K562 (cell line): Measurements from ENCODE around the gene MYOM3. TPM values are rescaled to one million over a fixed set of nuclear protein-coding genes. Genes with fewer than 3 reads are reported as not detected.
A peak's percentile ranks its signal among the peaks of the same experiment; 100 is the strongest.

Experiments
- ATAC-seq: fragments of 200-7000 bp; cut with Tn5 transposase; 3 replicates; pipeline ENCODE4 v1.9.1; 2020; ENCODE audit warnings: moderate library complexity
- BruUV-seq: library from RNA; stranded (reverse); fragments of 400-500 nt; replicated peaks from 2 replicates; lab custom pipeline; 2021; lab: Mats Ljungman, UMichigan
- CTCF ChIA-PET: fragments of 300-600 bp; formaldehyde crosslinking; extraction: SDS; loops from one replicate; lab custom pipeline; 2021; ENCODE audit warnings: low intra/inter-chr PET ratio; lab: Yijun Ruan, JAX
- POLR2A ChIA-PET: fragments of 300-600, 350-650 bp; sonication (Branson Sonifier 250); formaldehyde crosslinking; extraction: SDS; loops from one replicate; lab custom pipeline; 2021; ENCODE audit warnings: antibody characterized with exemption, inconsistent platforms; lab: Yijun Ruan, JAX
- DNase-seq, 4 experiments: peaks; one replicate each; pipeline versions ENCODE4 v3.0.0 to v3.0.0-alpha.2; 2011 to 2018; ENCODE audit warnings: low spot score in 3 of 4, mixed read lengths in 3 of 4; ENCODE audit errors: extremely low read depth in 1 of 4
- FAIRE-seq: peaks from 2 replicates; lab custom pipeline; 2011; peaks lifted over from hg19 to GRCh38; lab: Jason Lieb, UNC
- H2AFZ ChIP-seq: 2 replicates; pipeline ENCODE4 v1.6.0; 2011; ENCODE audit warnings: low read depth, low read length, control low read depth, inconsistent platforms
- H3K27ac ChIP-seq: fragments of 200-600 bp; 3 replicates; pipeline ENCODE4 v1.8.0; 2011; ENCODE audit warnings: low read depth, mild to moderate bottlenecking, control low read depth, inconsistent platforms, low read length, moderate library complexity, mixed read lengths; ENCODE audit errors: extremely low read depth
- H3K27me3 ChIP-seq, 2 experiments: fragments of 300-600 bp in 1 of 2; 2 replicates in 1 of 2; 3 replicates in 1 of 2; pipeline versions ENCODE4 v1.6.0 to v1.8.0; 2011; ENCODE audit warnings: inconsistent platforms in 2 of 2, low read length in 2 of 2, mild to moderate bottlenecking in 1 of 2, mixed read lengths in 1 of 2, moderate library complexity in 1 of 2; ENCODE audit not compliant: control insufficient read depth in 2 of 2, insufficient read depth in 2 of 2
- H3K36me3 ChIP-seq: fragments of 300-600 bp; 3 replicates; pipeline ENCODE4 v1.8.0; 2011; ENCODE audit warnings: mild to moderate bottlenecking, low read length, inconsistent platforms; ENCODE audit not compliant: control insufficient read depth, insufficient read depth
- H3K4me1 ChIP-seq, 2 experiments: fragments of 200-600 bp in 1 of 2; replicated peaks in 1 of 2; 2 replicates in 1 of 2; 3 replicates in 1 of 2; pipeline versions ENCODE4 v1.5.1 to v1.8.0; 2011; ENCODE audit warnings: inconsistent platforms in 2 of 2, low read length in 2 of 2, mild to moderate bottlenecking in 1 of 2, mixed read lengths in 1 of 2, moderate library complexity in 1 of 2; ENCODE audit not compliant: control insufficient read depth in 2 of 2, insufficient read depth in 2 of 2
- H3K4me2 ChIP-seq: 2 replicates; pipeline ENCODE4 v1.6.1; 2011; ENCODE audit warnings: low read length, control low read depth, inconsistent platforms, mixed read lengths; ENCODE audit not compliant: insufficient read depth
- H3K4me3 ChIP-seq: fragments of 200-600 bp; sonication (generic), shearing (Covaris generic); 2 replicates; pipeline ENCODE4 v1.5.1; 2016; ENCODE audit warnings: control low read depth, inconsistent platforms
- H3K79me2 ChIP-seq: fragments of 200-600 bp; 3 replicates; pipeline ENCODE4 v1.8.0; 2011; ENCODE audit warnings: low read length, inconsistent platforms; ENCODE audit not compliant: control insufficient read depth, insufficient read depth
- H3K9ac ChIP-seq, 2 experiments: 2 replicates each; pipeline versions ENCODE4 v1.6.0 to v1.6.1; 2011; ENCODE audit warnings: low read depth in 2 of 2, low read length in 2 of 2, control low read depth in 1 of 2, inconsistent platforms in 1 of 2, mild to moderate bottlenecking in 1 of 2, mixed read lengths in 1 of 2; ENCODE audit not compliant: insufficient read depth in 1 of 2
- H3K9me1 ChIP-seq: one replicate; pipeline ENCODE4 v1.6.0; 2011; ENCODE audit warnings: inconsistent platforms, mild to moderate bottlenecking, low read length, moderate library complexity; ENCODE audit not compliant: control insufficient read depth, insufficient read depth
- H3K9me3 ChIP-seq: replicated peaks from 2 replicates; pipeline ENCODE4 v1.5.1; 2011; ENCODE audit warnings: low read depth, low read length, inconsistent platforms; ENCODE audit not compliant: control insufficient read depth, insufficient read depth
- H4K20me1 ChIP-seq: replicated peaks from 2 replicates; pipeline ENCODE4 v1.6.1; 2011; ENCODE audit warnings: low read length, inconsistent platforms, mixed read lengths; ENCODE audit not compliant: control insufficient read depth, insufficient read depth
- NR1H2 ChIP-seq: sonication (generic); formaldehyde crosslinking; IDR thresholded peaks from 2 replicates; pipeline ENCODE4 v1.4.0; 2020; ENCODE audit warnings: mild to moderate bottlenecking, missing genetic modification reagents
- RBM25 ChIP-seq: fragments of 200-400 bp; formaldehyde crosslinking; IDR thresholded peaks from 2 replicates; pipeline ENCODE4 v1.6.1; 2018; ENCODE audit warnings: low read length, low read depth, moderate library complexity; ENCODE audit not compliant: severe bottlenecking
- STAT6 ChIP-seq: sonication (generic); formaldehyde crosslinking; IDR thresholded peaks from 2 replicates; pipeline ENCODE4 v1.8.1; 2023; ENCODE audit warnings: mild to moderate bottlenecking, missing genetic modification reagents
- ZNF239 ChIP-seq: fragments of 250-450 bp; sonication (Bioruptor Pico); IDR thresholded peaks from 2 replicates; pipeline ENCODE4 v1.4.0; 2020; ENCODE audit warnings: mild to moderate bottlenecking
- WGBS: fragments of 100-300 bp; shearing (Covaris generic); methylation state at CpG from one replicate; pipeline ENCODE4 v1.1.6; 2016; ENCODE audit warnings: low coverage, mixed read lengths; ENCODE audit not compliant: insufficient coverage; ENCODE audit errors: missing lambda C conversion rate; 5-methylcytosine and 5-hydroxymethylcytosine counted together
- in situ Hi-C: fragments of 300-500 bp; cut with MboI; formaldehyde crosslinking; loops from 4 replicates; pipeline ENCODE4 v1.15.0; 2018; ENCODE audit warnings: inconsistent platforms, mixed read lengths
- intact Hi-C: fragments of 100-400 bp; cut with micrococcal nuclease; formaldehyde crosslinking; loops from 2 replicates; pipeline ENCODE4 v1.14.2; 2022
- polyA plus RNA-seq, 8 experiments: library from polyadenylated mRNA; depleted of rRNA in 4 of 8; stranded (reverse) in 5 of 8; unstranded in 3 of 8; fragments of >200 nt; fragmentation: Nextera tagmentation in 2 of 8; fragmentation: Illumina TruSeq in 1 of 8; extraction: Ambion mirVana in 2 of 8; extraction: Trizol in 1 of 8; gene quantifications; 2 replicates each; pipeline versions ENCODE4 v1.2.1 to v1.2.3, GENCODE V29; 2011 to 2014; ENCODE audit warnings: inconsistent platforms in 1 of 8, missing spikeins in 1 of 8
- total RNA-seq, 7 experiments: library from RNA; depleted of rRNA in 6 of 7; stranded (reverse); fragments of >200 nt in 6 of 7; fragmentation: Illumina TruSeq in 2 of 7; extraction: Trizol in 2 of 7; gene quantifications; 2 replicates each; pipeline versions ENCODE4 v1.2.1 to v1.2.3, GENCODE V29; 2011 to 2021; ENCODE audit warnings: low replicate concordance in 1 of 7

Gene MYOM3
- total and polyA plus RNA-seq, 9 of the 15 experiments (the other 6 are each of a cell fraction or from before 2014, with no cell fraction given) = 0.01 TPM; not detected in 8

GRCh38 chr1:24134376-24134775, 22.4 kb upstream of the MYOM3 start:
- Histone ChIP-seq H3K4me3 (no peak overlapping the region), H3K9me3 (no peaks in the 10 kb centered on the region), H3K36me3 (no peaks in the 10 kb centered on the region), H3K27me3 (peaks cover 20 to 24% of the 10 kb centered on the region in 2 experiments; a peak in 4 of 5 replicates), H4K20me1 (0 out of 2 replicates have a peak, but pooled peaks cover 2% of the 10 kb centered on the region), H3K79me2 (no peaks in the 10 kb centered on the region), H3K4me1 (no peaks in the 10 kb centered on the region), H2AFZ (no peak overlapping the region), H3K9ac (no peak overlapping the region), H3K4me2 (no peak overlapping the region), H3K27ac (no peak overlapping the region), H3K9me1 (no peaks in the 10 kb centered on the region)
- ChIA-PET POLR2A (no interaction called here), CTCF (no interaction called here)
- no TSS peak for BruUV-seq
- no peak for FAIRE-seq
- intact Hi-C loops (no loop called here), in situ Hi-C loops (no loop called here)
- 0% methylated on average over 3 of the region's 3 CpGs for WGBS
- TF ChIP-seq STAT6 (CRISPR knock-in tag) = no peak
- no peak for DNase-seq
- no peak for ATAC-seq

DNA sequence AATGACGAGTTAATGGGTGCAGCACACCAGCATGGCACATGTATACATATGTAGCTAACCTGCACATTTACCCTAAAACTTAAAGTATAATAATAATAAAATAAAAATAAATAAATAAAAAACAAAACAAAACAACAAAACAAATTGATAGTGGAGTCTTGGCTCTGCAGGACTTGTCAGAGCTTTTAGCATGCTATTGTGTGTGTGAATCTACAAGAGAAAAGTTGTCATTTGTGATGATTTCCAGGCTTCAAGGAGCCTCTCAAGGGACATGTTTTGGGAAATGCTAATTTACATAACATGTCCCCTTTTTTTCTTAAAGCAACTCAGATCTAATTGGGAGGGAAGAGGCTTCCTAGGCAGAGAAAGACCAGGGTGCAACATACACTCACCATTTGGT, 21.9 kb upstream of the MYOM3 start:
- no peaks in the 10 kb centered on the region for H3K9me3 ChIP-seq
- no peak overlapping the region for H3K27ac ChIP-seq
- H3K36me3 ChIP-seq = no peaks in the 10 kb centered on the region
- intact Hi-C loops (no loop called here), in situ Hi-C loops (no loop called here)
- H3K9ac ChIP-seq = no peak overlapping the region
- 0 out of 2 replicates have a peak, but pooled peaks cover 2% of the 10 kb centered on the region for H4K20me1 ChIP-seq
- H3K4me1 ChIP-seq = no peaks in the 10 kb centered on the region
- no peak overlapping the region for H3K4me2 ChIP-seq
- FAIRE-seq (no peak), ATAC-seq (no peak), DNase-seq (no peak)
- POLR2A ChIA-PET = interaction anchor here (0.6 to 0.7 kb wide), 2 partner anchors 22 to 28 kb away, joined by 3 to 4 read pairs; no protein-coding TSS in a partner anchor
- peaks cover 20 to 23% of the 10 kb centered on the region in 2 experiments; a peak in 4 of 5 replicates for H3K27me3 ChIP-seq
- no peaks in the 10 kb centered on the region for H3K79me2 ChIP-seq
- no TSS peak for BruUV-seq
- H3K4me3 ChIP-seq = no peak overlapping the region
- TF ChIP-seq RBM25 = peak; percentile 28
- no peak for TF ChIP-seq NR1H2
- TF ChIP-seq ZNF239 (CRISPR knock-in tag) = peak; percentile 91
- H3K9me1 ChIP-seq = no peaks in the 10 kb centered on the region
- no peak overlapping the region for H2AFZ ChIP-seq
- WGBS = 3% methylated on average over 1 of the region's 1 CpG
- CTCF ChIA-PET = no interaction called here
